Neural cell (in vitro differentiated cells): ENCODE data around the gene CEL. TPM values are rescaled to one million over a fixed set of nuclear protein-coding genes. Genes with fewer than 3 reads are reported as not detected.

Experiments used
- H2AFZ ChIP-seq: fragments of 200-600, 300-800 bp; sonication (generic), shearing (Covaris generic); 2 replicates; pipeline ENCODE4 v1.6.0; 2014; ENCODE audit warnings: low read depth, mild to moderate bottlenecking, antibody characterized with exemption, low read length, moderate library complexity
- H3F3A ChIP-seq: fragments of 200-600 bp; shearing (Covaris generic); 2 replicates; pipeline ENCODE4 v1.6.1; 2016; ENCODE audit warnings: mild to moderate bottlenecking, moderate library complexity, mixed read lengths, antibody characterized with exemption, low read length; ENCODE audit not compliant: insufficient read depth, poor library complexity, severe bottlenecking
- H3K27ac ChIP-seq: fragments of 200-600, 300-800 bp; sonication (generic), shearing (Covaris generic); 2 replicates; pipeline ENCODE4 v1.5.1; 2014; ENCODE audit warnings: mild to moderate bottlenecking, low read length, moderate library complexity
- H3K27me3 ChIP-seq: fragments of 300-800, 200-600 bp; sonication (generic), shearing (Covaris generic); 2 replicates; pipeline ENCODE4 v1.6.0; 2014; ENCODE audit warnings: mild to moderate bottlenecking, low read depth, low read length, moderate library complexity; ENCODE audit not compliant: insufficient read depth
- H3K36me3 ChIP-seq: fragments of 300-800, 200-600 bp; sonication (generic), shearing (Covaris generic); 2 replicates; pipeline ENCODE4 v1.5.1; 2014; ENCODE audit warnings: mild to moderate bottlenecking, antibody characterized with exemption, low read length, moderate library complexity; ENCODE audit not compliant: insufficient read depth
- H3K4me2 ChIP-seq: fragments of 300-800, 200-600 bp; sonication (generic), shearing (Covaris generic); 2 replicates; pipeline ENCODE4 v1.6.0; 2014; ENCODE audit warnings: mild to moderate bottlenecking, low read length
- H3K4me3 ChIP-seq: fragments of 300-800, 200-600 bp; sonication (generic), shearing (Covaris generic); 2 replicates; pipeline ENCODE4 v1.5.1; 2014; ENCODE audit warnings: mild to moderate bottlenecking, low read length, moderate library complexity
- H3K79me2 ChIP-seq: fragments of 200-600 bp; shearing (Covaris generic); replicated peaks from 2 replicates; pipeline ENCODE4 v1.6.0; 2014; ENCODE audit warnings: mild to moderate bottlenecking, low read length, moderate library complexity; ENCODE audit not compliant: insufficient read depth
- H3K9ac ChIP-seq: fragments of 300-800, 200-600 bp; sonication (generic), shearing (Covaris generic); 2 replicates; pipeline ENCODE4 v1.6.1; 2016; ENCODE audit warnings: mild to moderate bottlenecking, low read length, mixed read lengths
- H3K9me2 ChIP-seq: fragments of 200-600 bp; shearing (Covaris generic); 2 replicates; pipeline ENCODE4 v1.6.1; 2016; ENCODE audit warnings: mild to moderate bottlenecking, low read length, mixed read lengths; ENCODE audit not compliant: insufficient read depth
- H3K9me3 ChIP-seq: fragments of 200-600, 300-800 bp; sonication (generic), shearing (Covaris generic); 2 replicates; pipeline ENCODE4 v1.6.1; 2016; ENCODE audit warnings: mild to moderate bottlenecking, mixed run types, low read length, moderate library complexity, mixed read lengths
- H4K20me1 ChIP-seq: fragments of 200-600 bp; shearing (Covaris generic); 2 replicates; pipeline ENCODE4 v1.6.1; 2016; ENCODE audit warnings: mild to moderate bottlenecking, mixed run types; ENCODE audit not compliant: insufficient read depth
- EZH2 ChIP-seq: fragments of 200-600, 300-800 bp; shearing (Covaris generic), sonication (generic); IDR thresholded peaks from 2 replicates; pipeline ENCODE4 v1.6.1; 2014; ENCODE audit warnings: antibody characterized with exemption, low read length, borderline replicate concordance, mild to moderate bottlenecking; ENCODE audit not compliant: insufficient read depth, poor library complexity, severe bottlenecking
- MXI1 ChIP-seq: fragments of 450-650 bp; conservative IDR thresholded peaks from 2 replicates; pipeline ENCODE4 v1.6.1; 2014; ENCODE audit warnings: antibody characterized with exemption, mild to moderate bottlenecking; ENCODE audit not compliant: poor library complexity, severe bottlenecking
- POLR2AphosphoS5 ChIP-seq: IDR thresholded peaks from 2 replicates; pipeline ENCODE4 v1.6.1; 2012
- RAD21 ChIP-seq: fragments of 450-650 bp; conservative IDR thresholded peaks from 2 replicates; pipeline ENCODE4 v1.6.1; 2014; ENCODE audit warnings: antibody characterized with exemption, mild to moderate bottlenecking, moderate library complexity
- SMC3 ChIP-seq: fragments of 450-650 bp; conservative IDR thresholded peaks from 2 replicates; pipeline ENCODE4 v1.6.1; 2014; ENCODE audit warnings: antibody characterized with exemption, mild to moderate bottlenecking, moderate library complexity; ENCODE audit not compliant: poor library complexity
- TAF1 ChIP-seq: IDR thresholded peaks from 2 replicates; pipeline ENCODE4 v1.6.1; 2012; ENCODE audit warnings: low read depth
- polyA plus RNA-seq: library from polyadenylated mRNA; depleted of rRNA; stranded (reverse); fragments of >200 nt; gene quantifications from 2 replicates; pipeline ENCODE4 v1.2.3, GENCODE V29; 2014
- TF ChIP-seq, protein P1 (sequence below): fragments of 450-650 bp; IDR thresholded peaks from 2 replicates; pipeline ENCODE4 v1.5.1; 2014; ENCODE audit warnings: antibody characterized with exemption, mild to moderate bottlenecking, moderate library complexity; ENCODE audit not compliant: poor library complexity, severe bottlenecking
- TF ChIP-seq, protein P2 (sequence below): IDR thresholded peaks from 2 replicates; pipeline ENCODE4 v1.6.1; 2012; ENCODE audit warnings: borderline replicate concordance

The CEL gene
- polyA plus RNA-seq, 1 donor from 2014 or later, result 0.95 TPM

GRCh38 chr9:133056533-133056932, 5.2 kb upstream of the CEL start:
- Histone ChIP-seq H3K4me3 (no peak overlapping the region), H3K9ac (no peak overlapping the region), H3K36me3 (no peaks in the 10 kb centered on the region), H4K20me1 (no peaks in the 10 kb centered on the region), H2AFZ (no peak overlapping the region), H3K4me2 (no peak overlapping the region), H3K9me3 (no peaks in the 10 kb centered on the region), H3K79me2 (no peaks in the 10 kb centered on the region), H3K9me2 (no peaks in the 10 kb centered on the region), H3F3A (no peaks in the 10 kb centered on the region), H3K27ac (no peak overlapping the region), H3K27me3 (no peaks in the 10 kb centered on the region)
- no peak for TF ChIP-seq RAD21
- TF ChIP-seq MXI1, result no peak
- TF ChIP-seq POLR2AphosphoS5, result no peak
- TF ChIP-seq SMC3, result no peak

- Histone ChIP-seq H3K9me3 (no peaks in the 10 kb centered on the region), H3K27ac (no peak overlapping the region), H3K9ac (no peak overlapping the region), H3K9me2 (no peaks in the 10 kb centered on the region), H2AFZ (no peak overlapping the region), H3F3A (no peaks in the 10 kb centered on the region), H3K79me2 (no peaks in the 10 kb centered on the region), H3K4me3 (no peak overlapping the region), H3K4me2 (no peak overlapping the region), H3K27me3 (no peaks in the 10 kb centered on the region), H3K36me3 (no peaks in the 10 kb centered on the region), H4K20me1 (no peaks in the 10 kb centered on the region)
- no peak for TF ChIP-seq EZH2
- no peak for TF ChIP-seq TAF1
- TF ChIP-seq, protein P1, sequence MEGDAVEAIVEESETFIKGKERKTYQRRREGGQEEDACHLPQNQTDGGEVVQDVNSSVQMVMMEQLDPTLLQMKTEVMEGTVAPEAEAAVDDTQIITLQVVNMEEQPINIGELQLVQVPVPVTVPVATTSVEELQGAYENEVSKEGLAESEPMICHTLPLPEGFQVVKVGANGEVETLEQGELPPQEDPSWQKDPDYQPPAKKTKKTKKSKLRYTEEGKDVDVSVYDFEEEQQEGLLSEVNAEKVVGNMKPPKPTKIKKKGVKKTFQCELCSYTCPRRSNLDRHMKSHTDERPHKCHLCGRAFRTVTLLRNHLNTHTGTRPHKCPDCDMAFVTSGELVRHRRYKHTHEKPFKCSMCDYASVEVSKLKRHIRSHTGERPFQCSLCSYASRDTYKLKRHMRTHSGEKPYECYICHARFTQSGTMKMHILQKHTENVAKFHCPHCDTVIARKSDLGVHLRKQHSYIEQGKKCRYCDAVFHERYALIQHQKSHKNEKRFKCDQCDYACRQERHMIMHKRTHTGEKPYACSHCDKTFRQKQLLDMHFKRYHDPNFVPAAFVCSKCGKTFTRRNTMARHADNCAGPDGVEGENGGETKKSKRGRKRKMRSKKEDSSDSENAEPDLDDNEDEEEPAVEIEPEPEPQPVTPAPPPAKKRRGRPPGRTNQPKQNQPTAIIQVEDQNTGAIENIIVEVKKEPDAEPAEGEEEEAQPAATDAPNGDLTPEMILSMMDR, result no peak
- TF ChIP-seq, protein P2, sequence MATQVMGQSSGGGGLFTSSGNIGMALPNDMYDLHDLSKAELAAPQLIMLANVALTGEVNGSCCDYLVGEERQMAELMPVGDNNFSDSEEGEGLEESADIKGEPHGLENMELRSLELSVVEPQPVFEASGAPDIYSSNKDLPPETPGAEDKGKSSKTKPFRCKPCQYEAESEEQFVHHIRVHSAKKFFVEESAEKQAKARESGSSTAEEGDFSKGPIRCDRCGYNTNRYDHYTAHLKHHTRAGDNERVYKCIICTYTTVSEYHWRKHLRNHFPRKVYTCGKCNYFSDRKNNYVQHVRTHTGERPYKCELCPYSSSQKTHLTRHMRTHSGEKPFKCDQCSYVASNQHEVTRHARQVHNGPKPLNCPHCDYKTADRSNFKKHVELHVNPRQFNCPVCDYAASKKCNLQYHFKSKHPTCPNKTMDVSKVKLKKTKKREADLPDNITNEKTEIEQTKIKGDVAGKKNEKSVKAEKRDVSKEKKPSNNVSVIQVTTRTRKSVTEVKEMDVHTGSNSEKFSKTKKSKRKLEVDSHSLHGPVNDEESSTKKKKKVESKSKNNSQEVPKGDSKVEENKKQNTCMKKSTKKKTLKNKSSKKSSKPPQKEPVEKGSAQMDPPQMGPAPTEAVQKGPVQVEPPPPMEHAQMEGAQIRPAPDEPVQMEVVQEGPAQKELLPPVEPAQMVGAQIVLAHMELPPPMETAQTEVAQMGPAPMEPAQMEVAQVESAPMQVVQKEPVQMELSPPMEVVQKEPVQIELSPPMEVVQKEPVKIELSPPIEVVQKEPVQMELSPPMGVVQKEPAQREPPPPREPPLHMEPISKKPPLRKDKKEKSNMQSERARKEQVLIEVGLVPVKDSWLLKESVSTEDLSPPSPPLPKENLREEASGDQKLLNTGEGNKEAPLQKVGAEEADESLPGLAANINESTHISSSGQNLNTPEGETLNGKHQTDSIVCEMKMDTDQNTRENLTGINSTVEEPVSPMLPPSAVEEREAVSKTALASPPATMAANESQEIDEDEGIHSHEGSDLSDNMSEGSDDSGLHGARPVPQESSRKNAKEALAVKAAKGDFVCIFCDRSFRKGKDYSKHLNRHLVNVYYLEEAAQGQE, result no peak
Measured at GRCh38 chr9:133057006-133057405, 4.8 kb upstream of the CEL start.

GRCh38 chr9:133057553-133057952, 4.2 kb upstream of the CEL start:
- Histone ChIP-seq H3K9ac (no peak overlapping the region), H3K36me3 (no peaks in the 10 kb centered on the region)
- TF ChIP-seq EZH2 (no peak), TAF1 (no peak), RAD21 (no peak), POLR2AphosphoS5 (no peak), SMC3 (no peak), MXI1 (no peak)
- TF ChIP-seq, protein P1, result no peak
- TF ChIP-seq, protein P2, result no peak

More at GRCh38 chr9:133057553-133057952, 4.2 kb upstream of the CEL start:
- Histone ChIP-seq H3K4me2 (no peak overlapping the region), H3F3A (no peaks in the 10 kb centered on the region), H3K79me2 (no peaks in the 10 kb centered on the region), H3K9me3 (no peaks in the 10 kb centered on the region), H3K4me3 (no peak overlapping the region), H3K27me3 (no peaks in the 10 kb centered on the region), H3K27ac (no peak overlapping the region), H3K9me2 (no peaks in the 10 kb centered on the region), H4K20me1 (no peaks in the 10 kb centered on the region), H2AFZ (no peak overlapping the region)
